ENCODE data around the gene AMPD2. TPM values are rescaled to one million over a fixed set of nuclear protein-coding genes. Genes with fewer than 3 reads are reported as not detected.
"Not testable (repeated sequence)": the region's sequence is repeated elsewhere in the genome, so short reads cannot be mapped to it uniquely, and the experiment has no call there.

Gene AMPD2
- total and polyA plus RNA-seq, 10 donors = 25.2 to 193 (median 143) TPM

DNA sequence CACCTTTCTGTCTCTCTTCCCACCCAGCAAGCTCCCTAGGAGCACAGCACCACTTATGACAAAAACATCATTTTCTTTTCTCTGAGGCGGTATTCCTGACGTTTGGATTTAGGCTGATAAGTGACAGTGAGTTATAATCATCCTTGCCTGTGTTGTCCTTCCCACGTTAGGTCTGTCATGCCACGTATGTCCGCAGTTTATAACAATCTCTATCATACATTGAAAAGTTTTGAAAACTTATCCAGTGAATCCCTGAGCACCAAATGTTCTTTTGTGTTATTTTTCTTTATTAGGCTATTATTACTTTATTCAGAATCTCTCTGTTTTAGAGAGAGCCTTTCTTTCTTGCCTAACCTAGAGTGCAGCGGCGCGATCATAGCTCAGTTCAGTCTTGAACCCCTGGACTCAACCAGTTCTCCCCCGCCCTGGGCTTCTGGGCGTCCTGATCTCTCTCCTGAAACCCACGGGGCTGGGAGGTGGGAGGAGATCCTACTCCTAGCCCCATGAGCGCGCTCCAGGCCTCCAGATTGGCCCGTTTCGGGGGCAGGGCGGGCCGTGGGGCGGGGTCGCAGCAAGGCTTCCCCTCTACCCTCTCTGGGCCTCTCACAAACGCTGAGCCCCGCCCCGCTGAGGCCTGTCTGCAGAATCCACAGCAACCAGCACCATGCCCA lies 48.0 kb downstream of the AMPD2 start, which contains the start of gene GSTM2:
Gene GSTM2 (plus strand): TSS at position 606 of the 671 bp plus-strand sequence. CDS start 59 bp downstream, at position 665.
- TF ChIP-seq POLR2AphosphoS5 (IDR thresholded peaks at IDR 0.05) = peak; percentile 41 to 75 (median 69)
- TF ChIP-seq, protein P1, sequence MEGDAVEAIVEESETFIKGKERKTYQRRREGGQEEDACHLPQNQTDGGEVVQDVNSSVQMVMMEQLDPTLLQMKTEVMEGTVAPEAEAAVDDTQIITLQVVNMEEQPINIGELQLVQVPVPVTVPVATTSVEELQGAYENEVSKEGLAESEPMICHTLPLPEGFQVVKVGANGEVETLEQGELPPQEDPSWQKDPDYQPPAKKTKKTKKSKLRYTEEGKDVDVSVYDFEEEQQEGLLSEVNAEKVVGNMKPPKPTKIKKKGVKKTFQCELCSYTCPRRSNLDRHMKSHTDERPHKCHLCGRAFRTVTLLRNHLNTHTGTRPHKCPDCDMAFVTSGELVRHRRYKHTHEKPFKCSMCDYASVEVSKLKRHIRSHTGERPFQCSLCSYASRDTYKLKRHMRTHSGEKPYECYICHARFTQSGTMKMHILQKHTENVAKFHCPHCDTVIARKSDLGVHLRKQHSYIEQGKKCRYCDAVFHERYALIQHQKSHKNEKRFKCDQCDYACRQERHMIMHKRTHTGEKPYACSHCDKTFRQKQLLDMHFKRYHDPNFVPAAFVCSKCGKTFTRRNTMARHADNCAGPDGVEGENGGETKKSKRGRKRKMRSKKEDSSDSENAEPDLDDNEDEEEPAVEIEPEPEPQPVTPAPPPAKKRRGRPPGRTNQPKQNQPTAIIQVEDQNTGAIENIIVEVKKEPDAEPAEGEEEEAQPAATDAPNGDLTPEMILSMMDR (IDR thresholded peaks at IDR 0.05 in 8 of 11, conservative IDR thresholded peaks at IDR 0.05 in 3 of 11) = no peak
- no peak for TF ChIP-seq POLR2A (IDR thresholded peaks at IDR 0.05)
- Histone ChIP-seq H3K27me3 (replicated peaks in 1 of 7) (no peaks in the 10 kb centered on the region), H3K27ac (peak within 1 kb of the TSS in 2 of 8 donors; percentile 37 to 59), H3K36me3 (peaks cover 0 to 15% (median under 1%) of the 10 kb centered on the region in 6 donors), H3K4me1 (peaks cover 0 to 21% (median 14%) of the 10 kb centered on the region in 6 donors), H3K9me3 (no peaks in the 10 kb centered on the region), H3K4me3 (peak within 1 kb of the TSS; percentile 31 to 77 (median 46))
- WGBS, 5 donors = 14 to 18% (median 16%) methylated on average over 22 of the region's 22 CpGs
- intact Hi-C loops (cut with DNase I; ENCODE audit: low total_unique reads) = no loop called here
- peak; percentile 95 for DNase-seq

DNA sequence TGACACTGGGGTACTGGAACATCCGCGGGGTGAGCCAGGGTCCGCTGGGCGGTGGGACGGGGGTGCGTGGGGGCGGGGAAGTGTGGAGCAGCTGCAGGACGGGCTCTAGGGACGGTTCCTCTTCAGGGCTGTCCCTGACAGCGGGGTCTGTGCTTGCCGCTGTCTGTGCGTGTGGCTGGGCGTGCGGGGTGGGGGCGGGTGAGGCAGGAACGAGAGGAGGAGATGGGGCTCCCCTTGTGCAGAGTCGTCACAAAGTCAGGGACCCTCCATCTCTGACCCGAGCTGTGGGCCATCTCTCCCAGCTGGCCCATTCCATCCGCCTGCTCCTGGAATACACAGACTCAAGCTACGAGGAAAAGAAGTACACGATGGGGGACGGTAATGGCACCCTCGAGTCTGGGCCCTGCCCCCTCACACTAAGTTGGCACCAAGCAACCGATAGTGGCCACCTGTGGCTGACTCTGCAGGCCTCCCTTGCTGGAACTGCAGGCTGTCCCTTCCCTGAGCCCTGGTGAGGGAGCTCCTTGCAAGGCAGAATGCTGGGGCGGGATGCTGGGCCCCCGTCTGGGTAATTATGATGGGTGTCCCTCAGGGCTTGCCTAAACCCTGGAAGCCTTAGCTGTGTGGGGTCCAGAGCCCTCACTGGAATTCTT lies 48.6 kb downstream of the AMPD2 start:
- WGBS, 5 donors = 10 to 19% (median 14%) methylated on average over 13 to 26 of the region's 26 CpGs
- H3K9me3 ChIP-seq = no peaks in the 10 kb centered on the region
- H3K4me1 ChIP-seq = peaks cover 0 to 21% (median 14%) of the 10 kb centered on the region in 6 donors
- TF ChIP-seq POLR2A (IDR thresholded peaks at IDR 0.05) (no peak), POLR2AphosphoS5 (IDR thresholded peaks at IDR 0.05) (no peak)
- TF ChIP-seq, protein P1 (IDR thresholded peaks at IDR 0.05 in 8 of 11, conservative IDR thresholded peaks at IDR 0.05 in 3 of 11) = no peak
- intact Hi-C loops (cut with DNase I; ENCODE audit: low total_unique reads) = no loop called here
- H3K27me3 ChIP-seq (replicated peaks in 1 of 7) = no peaks in the 10 kb centered on the region
- H3K4me3 ChIP-seq = peak overlapping the region; percentile 31 to 77 (median 46)
- peak overlapping the region in 2 of 8 donors; percentile 37 to 59 for H3K27ac ChIP-seq
- DNase-seq = no peak
- H3K36me3 ChIP-seq = peaks cover 0 to 18% (median 2%) of the 10 kb centered on the region in 6 donors

DNA sequence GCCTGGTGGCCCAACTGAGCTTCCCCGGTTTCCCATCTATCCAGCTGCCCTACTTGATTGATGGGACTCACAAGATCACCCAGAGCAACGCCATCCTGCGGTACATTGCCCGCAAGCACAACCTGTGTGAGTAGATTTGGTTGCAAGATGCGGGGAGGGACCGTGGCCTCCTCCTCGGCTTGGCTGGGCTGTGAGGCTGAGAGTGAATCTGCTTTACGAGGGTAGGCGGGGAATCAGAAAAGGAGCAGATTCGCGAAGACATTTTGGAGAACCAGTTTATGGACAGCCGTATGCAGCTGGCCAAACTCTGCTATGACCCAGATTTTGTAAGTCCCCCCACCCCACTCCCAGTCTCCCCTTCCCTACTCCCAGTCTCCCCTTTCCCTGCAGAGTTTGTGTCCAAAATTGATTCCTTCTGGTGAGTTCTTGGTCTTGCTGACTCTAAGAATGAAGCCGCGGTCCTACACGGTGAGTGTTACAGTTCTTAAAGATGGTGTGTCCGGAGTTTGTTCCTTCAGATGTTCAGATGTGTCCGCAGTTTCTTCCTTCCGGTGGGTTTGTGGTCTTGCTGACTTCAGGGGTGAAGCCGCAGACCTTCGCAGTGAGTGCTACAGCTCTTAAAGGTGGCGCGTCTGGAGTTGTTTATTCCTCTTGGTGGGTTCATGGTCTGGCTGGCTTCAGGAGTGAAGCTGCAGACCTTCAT lies 49.8 kb downstream of the AMPD2 start:
- H3K27me3 ChIP-seq (replicated peaks in 1 of 7) = no peaks in the 10 kb centered on the region
- 82 to 90% (median 84%) methylated on average over 21 to 22 of the region's 22 CpGs for WGBS, 5 donors
- no peaks in the 10 kb centered on the region for H3K9me3 ChIP-seq
- peak overlapping the region in 1 of 8 donors; percentile 25 for H3K4me3 ChIP-seq
- peaks cover 0 to 20% (median 2%) of the 10 kb centered on the region in 6 donors for H3K36me3 ChIP-seq
- intact Hi-C loops (cut with DNase I; ENCODE audit: low total_unique reads) = no loop called here
- H3K4me1 ChIP-seq = peaks cover 0 to 21% (median 14%) of the 10 kb centered on the region in 6 donors
- peak overlapping the region in 1 of 8 donors; percentile 63 for H3K27ac ChIP-seq
- DNase-seq = no peak
- TF ChIP-seq POLR2AphosphoS5 (IDR thresholded peaks at IDR 0.05) (no peak), POLR2A (IDR thresholded peaks at IDR 0.05) (no peak)
- TF ChIP-seq, protein P1 (IDR thresholded peaks at IDR 0.05 in 8 of 11, conservative IDR thresholded peaks at IDR 0.05 in 3 of 11) = no peak

DNA sequence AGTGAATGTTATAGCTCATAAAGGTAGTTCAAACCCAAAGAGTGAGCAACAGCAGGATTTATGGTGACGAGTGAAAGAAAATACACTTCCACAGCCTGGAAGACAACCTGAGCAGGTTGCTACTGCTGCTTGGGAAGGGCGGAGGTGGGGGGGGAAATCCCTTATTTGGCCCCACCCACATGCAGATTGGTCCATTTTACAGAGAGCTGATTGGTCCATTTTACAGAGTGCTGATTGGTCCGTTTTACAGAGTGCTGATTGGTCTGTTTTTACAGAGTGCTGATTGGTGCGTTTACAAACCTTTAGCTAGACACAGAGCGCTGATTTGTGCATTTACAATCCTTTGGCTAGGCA lies 50.3 kb downstream of the AMPD2 start:
- H3K4me3 ChIP-seq = peak overlapping the region in 1 of 8 donors; percentile 25
- H3K36me3 ChIP-seq = peaks cover 0 to 19% (median 2%) of the 10 kb centered on the region in 6 donors
- H3K27ac ChIP-seq = peak overlapping the region in 1 of 8 donors; percentile 63
- DNase-seq; H3K27me3 ChIP-seq (replicated peaks in 1 of 7); H3K9me3 ChIP-seq; intact Hi-C loops (cut with DNase I; ENCODE audit: low total_unique reads): not testable (repeated sequence)
- WGBS, 5 donors = 89 to 96% (median 89%) methylated on average over 3 to 5 of the region's 5 CpGs
- H3K4me1 ChIP-seq = peaks cover 0 to 21% (median 14%) of the 10 kb centered on the region in 6 donors

Measured in spleen (tissue), 11 donors.